Left forelimb (tissue), 1 donor: ENCODE data around the gene CEMP1.

Experiments used
- DNase-seq: peaks from one replicate; pipeline ENCODE4 v3.0.0-alpha.2; 2018; ENCODE audit warnings: low spot score

CEMP1 gene

GRCh38 chr16:2518823-2519710 is 12.1 kb downstream of the CEMP1 start:
- no peak for DNase-seq

- no peak for DNase-seq
These were observed 13.1 kb downstream of the CEMP1 start for GRCh38 chr16:2517954-2518605.

- DNase-seq, result no peak
These were observed 14.6 kb downstream of the CEMP1 start for GRCh38 chr16:2516391-2517240.

- no peak for DNase-seq
These were observed 15.9 kb downstream of the CEMP1 start for GRCh38 chr16:2515180-2515851.

GRCh38 chr16:2514333-2515179 is 16.7 kb downstream of the CEMP1 start:
- DNase-seq, result no peak

- peak; percentile 95 for DNase-seq
These were observed 17.5 kb downstream of the CEMP1 start, which contains the start of gene ATP6V0C for GRCh38 chr16:2513405-2514332. TSS of gene ATP6V0C (plus strand) at chr16:2513952. CDS start at chr16:2514104, 152 bp downstream.

GRCh38 chr16:2512735-2513404 is 18.3 kb downstream of the CEMP1 start:
- DNase-seq, result no peak

GRCh38 chr16:2511996-2512734 is 19.0 kb downstream of the CEMP1 start:
- no peak for DNase-seq

GRCh38 chr16:2511128-2511800 is 19.9 kb downstream of the CEMP1 start:
- no peak for DNase-seq

- DNase-seq, result no peak
These were observed 22.3 kb downstream of the CEMP1 start for GRCh38 chr16:2508722-2509400.

GRCh38 chr16:2507665-2508064 is 23.5 kb downstream of the CEMP1 start:
- DNase-seq, result no peak

- DNase-seq, result no peak
These were observed 24.1 kb downstream of the CEMP1 start for GRCh38 chr16:2507052-2507659.

- DNase-seq, result no peak
These were observed 25.5 kb downstream of the CEMP1 start for GRCh38 chr16:2505695-2506094.

GRCh38 chr16:2501946-2502895 is 29.0 kb downstream of the CEMP1 start:
- no peak for DNase-seq

GRCh38 chr16:2500918-2501750 is 30.1 kb downstream of the CEMP1 start:
- DNase-seq, result peak; percentile 93
